GM19372 (cell line): ENCODE data around the gene WDPCP.
"Not testable (repeated sequence)": the region's sequence is repeated elsewhere in the genome, so short reads cannot be mapped to it uniquely, and the experiment has no call there.

Source experiments
- ATAC-seq: cut with Tn5 transposase; IDR thresholded peaks from one replicate; pipeline ENCODE4 v1.9.1; 2021; ENCODE audit warnings: mild to moderate bottlenecking, low read depth, moderate library complexity; ENCODE audit not compliant: unreplicated experiment

WDPCP gene

DNA sequence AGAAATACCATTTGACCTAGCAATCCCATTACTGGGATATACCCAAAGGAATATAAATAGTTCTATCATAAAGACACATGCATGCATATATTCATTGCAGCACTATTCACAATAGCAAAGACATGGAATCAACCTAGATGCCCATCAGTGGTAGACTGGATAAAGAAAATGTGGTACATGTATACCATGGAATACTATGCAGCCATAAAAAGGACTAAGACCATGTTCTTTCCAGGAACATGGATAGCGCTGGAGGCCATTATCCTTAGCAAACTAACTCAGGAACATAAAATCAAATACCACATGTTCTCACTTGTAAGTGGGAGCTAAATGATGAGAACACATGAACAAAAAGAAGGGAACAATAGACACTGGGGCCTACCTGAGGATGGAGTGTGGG, 119.0 kb downstream of the WDPCP start:
- not testable (repeated sequence) for ATAC-seq

DNA sequence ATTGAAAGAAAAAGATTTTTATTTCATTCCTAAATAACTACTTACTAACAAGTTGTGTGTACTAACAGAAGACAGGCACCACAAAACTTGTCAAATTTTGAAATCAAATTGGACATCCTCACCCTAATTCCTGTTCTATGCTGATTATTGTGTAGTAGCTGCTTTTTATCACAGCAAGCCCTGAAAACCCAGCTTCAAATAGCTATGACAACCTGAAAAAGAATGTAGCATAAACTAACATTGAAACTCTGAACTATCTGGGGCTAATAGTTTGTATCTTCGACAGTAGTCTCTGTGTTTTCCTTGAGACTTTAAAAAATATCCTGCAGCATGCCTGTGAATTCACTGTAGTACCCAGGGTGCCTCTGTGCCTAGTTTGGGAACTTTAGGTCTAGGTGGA, 122.6 kb downstream of the WDPCP start:
- ATAC-seq: no peak

DNA sequence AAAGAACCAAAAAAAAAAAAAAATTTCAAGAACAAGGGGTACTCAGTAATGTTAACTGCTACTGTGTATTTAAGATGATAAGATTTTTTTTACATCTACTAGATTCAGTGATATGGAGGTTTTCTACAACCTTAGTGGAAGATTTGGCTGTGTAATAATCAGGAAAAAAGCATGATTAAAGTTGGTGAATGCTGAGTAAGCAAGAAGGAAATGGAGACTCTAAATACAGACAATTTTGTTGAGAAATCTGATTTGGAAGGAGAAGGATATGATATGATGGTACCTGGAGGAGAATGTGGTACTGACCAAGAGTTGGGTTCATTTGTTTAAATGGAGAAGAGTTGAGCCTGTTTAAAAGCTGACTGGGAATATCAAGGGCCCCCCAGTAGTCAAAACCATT, 125.1 kb downstream of the WDPCP start:
- no peak for ATAC-seq

DNA sequence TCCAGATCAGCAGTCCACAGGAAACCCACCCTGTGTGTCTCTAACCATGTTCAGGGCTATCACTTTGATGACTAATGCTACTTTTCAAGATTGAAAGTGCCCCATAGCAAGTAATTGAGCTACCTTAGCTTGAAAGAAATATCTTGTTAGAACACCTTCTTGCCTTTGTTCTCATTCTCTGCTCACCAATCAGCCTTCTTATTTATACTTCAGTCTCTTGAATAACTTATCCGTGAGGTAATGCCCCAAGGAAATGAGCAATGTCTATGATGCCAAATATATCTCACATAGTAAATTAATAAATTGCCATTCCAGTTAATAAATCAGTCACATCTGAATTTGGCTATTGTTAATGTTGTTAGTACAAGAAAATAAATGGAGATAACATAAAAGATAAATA, 141.6 kb downstream of the WDPCP start:
- no peak for ATAC-seq

- peak; percentile 54 for ATAC-seq
These were observed 143.6 kb downstream of the WDPCP start for GRCh38 chr2:63444565-63445288.

DNA sequence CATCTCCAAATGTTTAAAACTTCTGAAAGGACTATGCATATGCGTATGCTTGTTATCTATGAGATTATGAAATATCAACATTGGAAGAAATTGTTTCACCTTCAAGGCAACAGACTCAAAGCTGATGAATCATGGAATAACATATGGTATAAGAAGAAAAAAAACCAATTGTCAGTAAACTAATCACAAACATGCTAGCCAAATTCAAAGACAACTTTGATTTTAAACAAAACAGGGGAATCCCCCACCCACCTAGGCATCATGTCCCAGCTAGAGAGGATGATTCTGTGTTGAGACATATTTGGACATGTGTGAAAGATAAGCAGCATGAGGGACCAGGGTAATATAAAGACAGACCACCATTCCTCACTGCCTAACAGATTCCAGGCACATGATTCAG, 147.7 kb downstream of the WDPCP start:
- ATAC-seq: no peak

DNA sequence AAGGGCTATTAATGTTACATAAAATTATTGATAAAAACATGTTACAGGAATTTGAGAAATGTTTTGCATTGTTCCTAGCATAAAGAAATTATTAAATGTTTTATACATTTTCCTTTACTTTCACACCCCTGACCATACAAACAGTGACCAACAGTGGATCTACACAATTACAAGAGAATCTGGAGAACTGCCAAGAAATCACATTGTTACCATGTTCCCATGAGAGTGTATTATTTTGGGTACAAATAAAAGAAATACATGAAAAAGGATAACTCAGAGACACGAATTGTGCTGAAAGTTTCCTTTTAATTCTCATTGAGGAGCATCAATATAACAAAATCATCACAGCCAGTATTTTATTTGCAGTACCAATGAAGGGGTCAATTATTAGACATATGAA, 150.1 kb downstream of the WDPCP start:
- no peak for ATAC-seq

DNA sequence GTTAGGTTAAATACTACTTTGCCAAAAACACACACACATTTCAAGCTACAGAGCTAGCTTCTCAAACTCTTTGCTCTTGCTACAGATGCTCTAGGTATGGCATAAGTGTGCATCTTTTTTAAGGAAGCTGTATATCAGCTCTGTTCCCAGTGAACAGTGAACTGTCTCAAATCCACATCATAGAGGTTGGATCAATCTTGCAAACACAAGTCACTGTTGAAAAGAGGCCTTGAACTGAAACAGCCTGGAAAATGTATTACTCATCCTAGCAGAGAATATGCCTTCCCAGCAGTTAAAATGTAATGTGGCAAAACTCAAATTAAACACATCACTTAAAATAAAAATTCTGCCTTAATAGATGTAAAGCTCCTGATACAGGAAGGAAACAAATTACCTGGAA, 151.8 kb downstream of the WDPCP start:
- ATAC-seq: no peak

- no peak for ATAC-seq
These were observed 153.2 kb downstream of the WDPCP start for GRCh38 chr2:63435070-63435469.

DNA sequence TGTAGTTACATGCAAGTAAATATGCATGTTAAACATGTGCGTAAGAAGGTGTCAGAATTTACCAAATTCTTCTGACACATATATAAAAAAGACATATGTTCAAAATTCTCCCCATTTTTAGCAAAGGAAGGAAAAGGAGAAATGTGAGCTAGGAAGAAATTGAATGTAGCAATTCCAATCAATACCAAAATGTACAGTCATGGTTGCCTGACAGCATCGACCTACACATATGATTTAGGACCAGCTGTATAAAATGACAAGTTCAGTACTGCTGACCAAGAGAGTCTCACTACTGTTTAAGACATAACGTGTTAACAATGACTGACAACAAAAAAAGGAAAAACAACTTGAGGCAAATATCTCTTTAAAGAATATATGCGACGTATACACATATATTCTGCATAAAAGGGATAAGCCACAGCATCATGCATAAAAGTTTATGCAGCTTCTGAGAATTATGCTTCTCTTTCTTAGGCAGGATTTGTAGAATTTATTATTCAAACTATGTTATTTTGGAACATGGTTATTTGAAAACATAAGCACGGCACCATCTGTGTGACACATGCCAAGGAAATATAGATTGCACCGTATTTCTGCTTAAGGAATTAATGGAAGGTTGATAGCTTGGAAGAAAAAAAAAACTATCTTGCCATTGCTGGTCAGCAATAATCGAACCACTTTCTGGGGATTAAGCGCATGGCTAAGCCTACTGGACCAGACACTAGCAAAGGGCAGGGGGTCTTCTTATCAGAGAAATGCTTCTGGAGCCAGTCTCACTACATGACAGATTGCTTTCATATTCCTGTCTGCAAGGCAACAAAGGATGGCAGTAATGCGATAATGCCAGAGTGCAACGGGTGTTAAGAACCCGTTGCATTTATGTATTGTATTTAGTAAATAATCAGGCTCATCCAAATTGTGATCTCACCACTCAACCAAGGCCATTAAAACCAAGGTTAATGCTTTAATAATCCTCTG, 154.0 kb downstream of the WDPCP start:
- no peak for ATAC-seq

- ATAC-seq: no peak
These were observed 155.9 kb downstream of the WDPCP start for GRCh38 chr2:63432373-63432772.

GRCh38 chr2:63425606-63426005, 162.7 kb downstream of the WDPCP start:
- ATAC-seq: no peak

- ATAC-seq: no peak
These were observed 163.2 kb downstream of the WDPCP start for GRCh38 chr2:63425079-63425416.

- peak; percentile 90 for ATAC-seq
These were observed 163.8 kb downstream of the WDPCP start for GRCh38 chr2:63424329-63425078.

- ATAC-seq: no peak
These were observed 165.7 kb downstream of the WDPCP start for GRCh38 chr2:63422556-63422955.

GRCh38 chr2:63408530-63408929, 179.7 kb downstream of the WDPCP start:
- ATAC-seq: no peak

- ATAC-seq: no peak
These were observed 181.6 kb downstream of the WDPCP start for GRCh38 chr2:63406641-63407040.

- ATAC-seq: no peak
These were observed 184.5 kb downstream of the WDPCP start for GRCh38 chr2:63403820-63404219.

GRCh38 chr2:63402889-63403288, 185.4 kb downstream of the WDPCP start:
- not testable (repeated sequence) for ATAC-seq

DNA sequence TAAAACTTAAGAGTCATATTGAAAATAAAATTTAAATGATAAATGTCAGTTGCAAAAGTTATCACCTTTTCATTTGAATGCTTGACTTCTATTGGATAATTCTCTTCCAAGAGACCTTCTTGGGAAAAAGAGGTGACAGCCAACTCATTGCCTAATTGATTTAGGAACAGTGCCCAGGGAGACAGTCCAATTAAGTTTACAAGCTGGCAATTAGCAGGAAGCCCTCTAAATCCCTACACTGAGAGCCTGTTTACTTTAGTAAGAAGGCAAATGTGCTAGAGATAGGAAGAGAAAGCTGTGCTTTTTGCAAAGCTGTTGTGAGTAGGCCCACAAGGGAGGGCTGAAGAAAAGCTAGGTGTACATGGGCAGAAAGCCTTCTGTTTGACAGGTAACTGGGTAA, 189.1 kb downstream of the WDPCP start:
- ATAC-seq: no peak

GRCh38 chr2:63379451-63379850, 208.8 kb downstream of the WDPCP start:
- ATAC-seq: no peak
